Esophagus squamous epithelium (tissue), 4 donors: ENCODE measurements around the gene CLDN19.

Source experiments
- CTCF ChIP-seq, 6 experiments: fragments of 450-650 bp in 4 of 6; fragments of 200-600 bp in 2 of 6; sonication (generic) in 2 of 6; IDR thresholded peaks; one replicate each; pipeline ENCODE4 v1.5.1; 2016 to 2019; ENCODE audit warnings: antibody characterized with exemption in 6 of 6, mild to moderate bottlenecking in 4 of 6, moderate library complexity in 4 of 6
- POLR2A ChIP-seq, 4 donors: fragments of 450-650 bp; IDR thresholded peaks; one replicate each; pipeline ENCODE4 v1.6.1; 2017; ENCODE audit warnings: antibody characterized with exemption in 4 of 4, mild to moderate bottlenecking in 4 of 4, moderate library complexity in 3 of 4

GRCh38 chr1:42732126-42732680 lies 7.8 kb downstream of the CLDN19 start:
- no peak for TF ChIP-seq CTCF (IDR thresholded peaks at IDR 0.05)
- TF ChIP-seq POLR2A (IDR thresholded peaks at IDR 0.05): no peak
